Germinal center (tissue), 1 donor: ENCODE results near the gene TMEM131.
A peak's percentile ranks its signal among the peaks of the same experiment; 100 is the strongest.

ENCODE experiments used
- DNase-seq: peaks from one replicate; pipeline ENCODE4 v3.0.0; 2012; ENCODE audit warnings: mixed read lengths, low spot score

Gene TMEM131

DNA sequence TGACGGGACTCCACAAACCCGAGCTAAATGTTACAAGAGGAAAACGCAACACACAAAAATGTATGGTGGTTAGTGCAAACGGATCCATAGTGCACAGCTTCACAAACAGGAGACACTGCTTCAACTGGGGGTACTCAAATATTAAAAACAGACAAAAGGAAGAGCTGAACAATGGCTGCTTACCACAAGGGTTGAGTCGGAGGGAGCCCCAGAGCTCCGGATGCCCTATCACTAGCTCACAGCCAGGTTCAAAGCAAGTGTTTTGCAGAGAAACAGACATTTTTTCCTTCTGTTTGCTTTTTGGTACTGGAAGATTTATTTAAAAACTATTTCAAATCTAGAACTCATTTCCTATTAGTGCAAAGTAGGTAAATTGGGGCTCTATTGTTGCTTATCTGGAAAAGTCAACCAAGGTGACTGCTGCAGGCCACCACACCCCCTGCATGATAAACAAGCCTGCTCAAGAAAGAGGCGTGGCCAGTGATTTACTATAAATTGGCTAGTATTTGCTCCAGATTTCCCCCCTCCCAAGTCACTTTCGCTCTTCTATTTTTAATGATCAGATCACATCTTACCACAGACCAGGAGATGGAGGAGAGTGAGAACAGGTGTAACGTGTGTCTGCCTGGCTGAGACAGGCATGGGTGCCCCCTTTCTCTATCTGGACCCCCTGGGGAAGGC, 235.9 kb downstream of the TMEM131 start:
- DNase-seq, result no peak

DNA sequence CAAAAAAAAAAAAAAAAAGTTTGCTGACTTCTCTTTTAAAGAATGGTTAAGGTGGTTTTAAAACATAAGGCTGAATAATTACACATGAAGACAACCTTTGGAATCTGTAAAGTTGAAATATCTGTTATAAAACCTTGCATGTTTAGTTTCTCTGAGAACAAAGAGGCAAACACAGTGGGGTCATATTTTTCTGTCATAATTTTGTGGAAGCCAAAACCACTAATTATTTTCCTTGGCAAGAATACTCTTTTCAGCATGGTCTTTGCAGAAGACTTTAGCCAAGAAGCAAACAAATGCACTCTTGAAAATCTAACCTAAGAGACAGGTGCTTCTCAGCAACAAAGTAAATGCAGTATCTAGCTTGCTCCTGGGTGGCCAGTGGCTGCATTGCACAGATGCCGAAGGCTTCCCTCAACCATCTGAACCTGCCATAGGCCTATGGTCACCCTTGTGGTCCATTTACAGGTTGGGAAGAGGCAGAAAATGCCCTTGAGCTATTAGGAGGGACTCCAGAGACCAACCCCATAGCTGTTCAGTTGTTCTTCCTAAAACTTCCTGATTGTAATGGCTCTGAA, 237.5 kb downstream of the TMEM131 start:
- DNase-seq, result no peak

DNA sequence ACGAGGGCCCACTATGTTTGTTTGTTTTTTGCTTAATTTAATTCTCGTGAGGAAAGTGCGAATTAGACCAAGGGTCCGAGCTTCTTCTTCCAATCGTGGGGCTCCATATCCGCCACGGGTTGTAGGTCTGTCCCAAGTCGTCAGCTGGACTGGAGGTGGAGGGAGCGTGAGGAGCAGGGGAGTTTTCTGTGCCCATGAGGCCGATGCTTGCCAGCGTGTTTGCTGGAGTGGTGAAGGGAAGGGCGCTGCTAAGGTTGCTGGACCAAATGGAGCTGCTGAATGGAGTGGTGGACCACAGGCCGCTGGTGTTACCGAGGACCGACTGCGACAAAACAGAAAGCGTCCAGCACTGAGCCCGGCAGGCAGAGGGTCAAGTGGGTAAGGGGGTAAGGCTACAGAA, 238.7 kb downstream of the TMEM131 start:
- no peak for DNase-seq

DNA sequence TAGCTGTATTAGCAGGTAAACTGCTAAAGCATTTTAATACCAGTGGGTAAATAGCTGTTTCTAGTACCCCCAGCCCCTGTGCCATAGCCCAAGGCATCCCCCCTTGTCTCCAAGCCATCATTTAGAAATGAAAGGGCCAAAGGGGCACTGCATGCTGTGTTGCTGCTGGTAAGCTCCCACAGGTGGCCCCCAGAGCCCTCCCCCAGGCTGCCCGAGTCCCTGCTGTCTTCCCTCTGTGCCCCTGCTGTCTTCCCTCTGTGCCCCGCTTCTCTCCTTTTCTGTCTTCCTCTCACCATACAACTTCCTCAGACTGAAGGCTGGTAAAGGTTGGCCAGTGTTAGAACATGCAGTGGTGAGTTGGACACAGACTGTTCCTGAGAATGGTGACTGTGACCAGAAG, 240.3 kb downstream of the TMEM131 start:
- DNase-seq, result no peak

DNA sequence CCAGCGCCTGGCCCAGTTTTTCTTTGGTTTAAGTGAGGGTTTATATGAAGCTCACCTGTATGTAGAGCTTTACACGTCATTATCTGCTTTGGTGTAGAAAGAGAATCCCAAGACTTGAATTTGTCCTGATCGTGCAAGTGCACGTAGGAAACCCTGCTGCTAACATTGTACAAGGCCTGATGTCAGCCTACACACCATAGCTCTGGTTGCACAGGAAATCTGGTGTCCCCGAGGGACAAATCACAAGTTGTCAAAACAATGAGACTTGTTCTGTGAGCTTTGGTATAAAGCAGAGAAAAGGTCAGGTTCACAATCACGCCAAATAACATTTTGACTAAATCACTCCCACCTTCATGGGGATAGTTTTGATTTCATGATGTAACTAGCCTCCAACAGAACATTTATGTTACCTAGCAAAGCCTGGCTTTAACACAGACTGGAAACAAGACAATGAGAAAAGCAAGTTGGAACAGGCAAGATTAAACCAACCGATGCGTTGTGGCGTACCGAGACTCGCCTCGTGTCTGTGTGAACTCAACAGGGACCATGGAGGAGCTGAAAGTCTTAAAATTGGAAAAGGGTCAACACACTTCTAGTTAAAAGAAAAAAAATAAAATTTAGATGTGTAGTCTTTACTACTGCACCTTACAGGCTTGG, 240.9 kb downstream of the TMEM131 start:
- no peak for DNase-seq

DNA sequence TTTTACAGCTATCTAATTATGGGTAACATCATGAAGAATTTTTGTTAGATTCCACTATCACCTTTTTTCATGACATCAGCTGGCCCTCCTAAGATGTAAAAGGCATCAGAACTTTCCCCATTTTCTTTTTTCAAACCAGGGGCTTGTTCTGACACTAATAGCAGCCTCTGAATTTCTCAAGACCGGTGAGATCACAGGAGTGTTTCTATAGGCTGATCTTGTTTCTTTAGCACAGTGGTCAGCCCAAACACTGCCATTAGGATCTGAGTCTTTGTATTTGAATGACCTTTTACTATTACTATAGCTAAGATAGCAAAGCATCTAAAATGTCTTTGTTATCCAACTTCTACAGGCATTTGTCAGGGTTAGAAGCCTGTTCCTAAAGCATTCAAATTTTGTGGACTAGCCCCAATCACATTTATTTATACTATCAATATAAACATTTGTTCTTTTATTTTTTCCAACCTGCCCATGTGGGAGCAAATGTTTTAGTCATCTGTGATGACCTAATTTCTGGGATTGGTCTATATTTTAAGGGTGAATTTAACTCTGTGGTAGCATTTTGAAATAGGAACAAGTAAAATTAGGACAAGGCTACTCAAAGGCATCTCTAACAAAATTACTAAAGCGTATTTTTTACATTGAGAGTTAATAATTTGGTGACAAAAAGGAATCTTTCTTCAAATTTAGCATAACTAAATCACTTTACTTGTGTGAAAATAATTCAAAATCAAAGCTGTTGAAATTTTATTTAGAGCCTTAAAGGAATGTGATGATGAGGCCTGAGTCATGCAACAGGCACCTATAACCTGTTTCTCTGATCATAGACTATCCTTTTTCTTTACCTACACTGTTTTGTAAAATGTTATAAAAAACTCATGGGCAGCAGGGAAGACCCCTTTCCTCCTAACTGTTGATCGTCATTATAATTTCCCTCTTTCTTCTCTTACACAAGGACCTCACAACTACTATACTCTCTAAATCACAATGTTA, 243.1 kb downstream of the TMEM131 start:
- no peak for DNase-seq

DNA sequence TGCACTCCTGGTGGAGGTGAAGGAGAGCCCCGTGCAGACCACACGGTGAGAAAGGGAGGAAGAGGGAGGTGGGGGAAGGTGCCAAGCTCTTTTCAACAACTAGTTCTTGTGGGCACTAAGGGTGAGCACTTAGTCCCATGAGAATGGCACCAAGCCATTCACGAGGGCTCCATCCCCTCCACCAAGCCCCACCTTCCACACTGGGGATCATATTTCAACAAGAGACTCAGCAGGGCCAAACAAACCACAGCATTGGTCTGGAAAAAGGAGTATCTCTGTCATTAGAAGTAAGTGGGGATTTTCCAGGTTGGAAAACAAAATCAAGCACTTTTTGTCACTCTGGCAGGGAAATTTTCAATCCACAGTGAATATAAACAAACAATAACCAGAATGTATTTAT, 244.0 kb downstream of the TMEM131 start:
- no peak for DNase-seq

DNA sequence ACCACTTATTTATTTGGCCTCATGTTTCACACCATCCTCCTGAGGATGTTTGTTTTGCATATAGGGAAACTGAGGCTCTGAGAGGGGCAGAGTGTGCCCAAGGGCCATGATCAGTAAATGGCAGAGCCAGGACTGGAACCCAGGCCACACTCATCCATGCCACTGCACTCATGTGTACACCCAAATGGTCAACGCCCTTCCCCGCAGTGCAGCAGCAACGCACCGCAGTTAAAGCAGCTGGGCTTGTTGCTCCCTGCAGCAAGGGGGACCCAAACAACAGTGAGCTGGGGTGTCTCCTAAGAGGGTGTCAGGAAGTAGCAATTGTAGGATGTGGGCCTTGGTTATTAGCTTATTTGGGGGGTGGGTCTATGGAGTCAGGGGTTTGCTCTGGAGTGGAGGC, 245.7 kb downstream of the TMEM131 start:
- no peak for DNase-seq

DNA sequence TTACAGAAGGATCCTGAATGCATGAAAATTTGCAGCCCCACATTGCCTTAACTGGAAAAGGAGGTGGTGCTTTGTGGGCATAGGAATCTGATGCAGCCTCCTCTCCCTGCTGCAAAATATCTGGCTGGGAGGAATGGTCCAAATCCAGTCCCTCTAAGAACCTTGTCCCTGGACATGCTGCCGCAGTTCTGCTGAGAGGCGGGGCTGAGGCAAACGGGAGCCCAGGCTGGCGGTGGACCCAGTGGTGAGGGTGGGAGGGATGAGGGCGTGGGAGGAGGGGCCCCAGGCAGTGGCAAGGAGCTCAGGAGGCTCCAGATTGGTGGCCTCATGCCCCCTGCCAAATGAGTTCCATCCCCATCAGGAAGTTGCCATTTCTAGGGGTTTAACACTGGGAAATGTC, 246.2 kb downstream of the TMEM131 start:
- DNase-seq, result no peak

DNA sequence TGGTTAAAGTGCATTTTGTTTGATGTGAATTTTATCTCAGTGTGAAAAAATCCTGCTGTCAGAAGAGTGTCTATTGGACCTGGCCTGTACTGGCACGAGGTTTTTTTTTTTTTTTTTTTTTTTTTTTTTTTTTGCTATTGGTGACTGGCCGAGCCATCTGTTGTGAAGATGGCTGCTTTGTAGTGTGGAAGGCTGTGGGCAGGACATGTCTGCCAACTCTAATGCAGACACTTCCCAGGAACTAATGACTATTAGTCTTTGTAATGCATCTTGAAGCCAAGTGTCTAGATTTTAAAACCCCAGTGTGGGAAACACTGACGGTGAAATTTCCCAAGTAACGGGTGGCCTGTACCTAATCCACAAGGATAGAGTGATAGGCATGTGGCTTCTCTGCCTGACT, 248.0 kb downstream of the TMEM131 start:
- no peak for DNase-seq

DNA sequence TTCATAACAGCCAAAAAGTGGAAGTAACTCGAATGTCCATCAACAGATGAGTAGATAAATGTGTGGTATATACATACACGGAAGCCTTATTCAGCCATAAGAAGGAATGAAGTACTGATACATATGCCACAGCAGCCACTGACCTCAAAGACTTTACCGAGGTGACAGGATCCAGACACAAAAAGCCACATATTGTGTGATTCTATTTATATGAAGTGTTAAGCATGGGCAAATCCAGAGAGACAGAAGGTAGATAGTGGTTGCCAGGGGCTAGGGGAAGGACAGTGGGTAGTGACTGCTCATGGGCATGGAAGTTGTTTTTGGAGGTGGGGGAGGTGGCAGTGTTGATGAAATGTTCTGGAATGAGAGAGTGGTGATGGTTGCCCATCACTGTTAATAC, 248.5 kb downstream of the TMEM131 start:
- no peak for DNase-seq

DNA sequence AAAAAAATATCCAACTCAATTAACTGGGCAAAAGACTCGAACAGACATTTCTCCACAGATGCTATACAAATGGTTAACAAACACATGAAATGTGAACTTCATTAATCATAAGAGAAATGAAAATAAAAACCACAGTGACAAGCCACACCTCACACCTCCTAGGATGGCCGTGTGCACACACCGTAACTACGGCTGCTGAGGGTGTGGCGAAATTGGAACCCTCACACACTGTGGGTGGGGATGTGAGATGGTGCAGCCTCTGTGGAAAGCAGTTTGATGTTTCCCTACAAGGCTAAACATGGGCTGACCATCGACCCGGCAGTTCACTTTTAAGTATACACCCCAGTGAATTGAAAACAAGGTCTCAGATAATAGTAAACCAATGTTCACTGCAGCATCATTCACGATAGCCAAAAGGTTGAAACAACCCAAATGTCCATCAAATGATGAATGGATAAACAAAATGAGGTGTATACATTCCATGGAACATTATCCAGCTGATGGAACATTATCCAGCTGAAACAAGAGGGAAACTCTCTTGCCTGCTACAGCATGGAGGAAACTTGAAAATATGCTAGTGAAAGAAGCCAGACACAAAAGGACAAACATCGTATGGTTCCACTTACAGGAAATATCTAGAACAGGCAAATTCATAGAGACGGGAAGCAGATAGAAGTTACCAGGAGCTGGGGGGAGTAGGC, 250.1 kb downstream of the TMEM131 start:
- DNase-seq, result no peak

DNA sequence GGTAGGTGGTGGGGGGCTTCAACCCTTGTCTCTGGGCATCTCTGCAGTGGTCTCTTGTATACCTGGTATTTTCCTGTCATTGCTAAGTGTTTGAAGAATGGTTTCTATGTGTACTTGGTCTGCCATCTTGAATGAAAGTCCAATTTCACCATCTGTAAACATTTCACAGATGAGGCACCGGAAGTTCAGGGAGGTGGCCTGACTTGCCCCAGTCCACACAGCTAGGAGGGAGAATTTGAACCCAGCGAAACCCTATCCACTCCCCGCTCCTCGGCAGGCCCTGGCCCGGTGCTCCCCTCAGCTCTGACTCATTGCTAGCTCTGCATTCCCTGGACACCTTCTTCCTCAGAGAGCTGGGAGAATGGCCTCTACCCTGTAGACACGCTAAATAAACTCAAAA, 251.8 kb downstream of the TMEM131 start:
- DNase-seq, result no peak

DNA sequence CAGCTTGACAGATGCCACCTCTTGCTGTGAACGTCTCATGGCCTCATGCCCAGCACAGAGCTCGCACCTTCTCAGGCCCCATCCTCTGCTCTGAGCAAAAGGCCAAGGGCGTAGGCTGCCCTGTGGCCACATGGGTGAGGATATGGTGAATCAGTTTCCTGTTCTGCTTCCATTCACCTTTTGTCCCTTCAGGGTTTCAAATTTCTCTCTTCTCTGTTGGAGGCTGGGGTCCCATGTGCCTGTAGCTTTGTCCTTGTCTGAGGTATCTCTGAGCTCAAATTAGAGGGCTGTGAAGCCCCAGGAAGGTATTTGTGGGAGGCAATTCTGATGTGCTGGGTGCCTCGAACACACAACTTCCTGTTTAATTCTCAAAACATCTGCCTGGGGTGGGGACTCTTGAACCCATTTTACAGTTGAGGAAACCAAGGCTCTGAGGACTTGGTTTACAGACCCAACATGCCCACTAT, 253.3 kb downstream of the TMEM131 start:
- DNase-seq, result no peak

DNA sequence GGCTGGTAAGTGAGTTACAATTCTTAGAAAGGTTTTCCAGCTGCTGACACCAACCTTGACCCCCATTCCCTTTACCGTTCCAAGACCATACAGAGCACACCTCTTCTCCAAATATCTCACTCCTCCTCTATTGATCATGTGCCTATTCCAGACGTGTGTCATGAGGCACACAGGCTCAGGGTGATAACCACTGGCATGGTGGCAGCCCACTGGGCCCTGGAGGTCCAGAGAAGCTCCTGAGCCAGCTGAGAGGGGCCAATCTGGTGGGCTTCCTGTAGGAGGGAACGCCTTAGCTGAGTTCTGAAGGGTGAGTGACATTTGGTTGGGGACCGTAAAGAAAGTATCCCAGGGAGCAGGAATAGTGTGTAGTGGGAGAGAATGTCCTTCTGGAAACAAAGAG, 254.1 kb downstream of the TMEM131 start:
- DNase-seq, result no peak

DNA sequence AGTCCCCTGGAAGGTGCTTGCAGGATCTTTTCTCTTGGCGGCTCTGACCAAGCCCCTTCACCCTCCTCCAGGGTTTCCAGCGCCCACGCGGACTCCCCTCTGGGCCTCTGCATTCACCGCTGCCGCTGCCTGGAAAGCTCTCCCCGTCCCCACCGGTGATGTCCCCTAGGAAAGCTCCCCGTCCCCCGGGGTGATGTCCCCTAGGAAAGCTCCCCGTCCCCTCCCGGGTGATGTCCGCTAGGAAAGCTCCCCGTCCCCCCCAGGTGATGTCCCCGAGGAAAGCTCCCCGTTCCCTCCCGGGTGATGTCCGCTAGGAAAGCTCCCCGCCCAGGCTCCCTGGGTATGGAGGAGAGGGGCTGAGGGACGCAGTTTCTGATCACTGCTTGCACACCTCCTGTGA, 254.5 kb downstream of the TMEM131 start:
- DNase-seq, result no peak

DNA sequence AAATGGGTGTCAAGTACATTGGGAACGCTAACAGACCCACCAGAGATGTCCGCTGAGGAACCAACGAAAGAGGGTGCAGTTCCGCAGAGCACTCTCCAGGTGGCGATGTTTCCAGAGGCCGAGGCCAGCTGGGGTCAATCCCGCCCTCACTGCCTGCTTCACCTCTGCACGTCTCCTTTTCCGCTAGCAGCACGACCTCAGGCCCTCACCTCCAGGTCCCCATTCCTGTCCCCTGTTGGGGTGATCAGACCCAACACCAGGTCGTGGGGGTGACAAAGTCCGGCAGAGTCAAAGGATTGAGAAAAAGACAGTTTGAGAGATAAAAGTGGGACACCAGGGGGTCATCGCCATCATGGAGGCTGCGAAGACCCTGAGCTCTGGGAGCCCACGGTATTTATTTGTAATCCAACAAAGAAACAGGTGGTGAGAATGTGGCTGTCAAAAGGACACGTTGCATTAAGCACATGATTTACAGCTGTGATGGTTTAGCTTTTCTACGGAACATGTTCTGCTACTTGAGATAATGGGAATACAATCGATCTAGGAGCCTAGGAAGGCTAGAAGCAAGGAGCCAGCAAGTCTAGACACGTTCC, 255.1 kb downstream of the TMEM131 start:
- DNase-seq, result peak; percentile 81

DNA sequence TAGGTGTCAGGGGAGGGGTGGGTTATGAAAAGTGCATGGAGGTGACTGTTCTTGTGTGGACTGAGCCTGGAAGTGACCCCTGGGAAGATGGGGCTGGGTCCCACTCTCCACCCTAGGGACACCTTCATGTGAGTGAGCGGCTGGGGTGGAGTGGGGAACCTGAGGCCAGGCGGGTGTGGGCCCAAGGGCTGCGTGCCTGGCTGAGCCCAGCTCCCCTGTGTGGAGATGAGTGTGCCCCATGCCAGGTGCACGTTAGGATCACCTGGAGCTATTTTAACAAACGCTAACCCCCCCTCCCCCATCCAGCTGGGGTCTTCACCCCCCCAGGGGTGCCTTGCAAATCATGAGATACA, 255.9 kb downstream of the TMEM131 start:
- no peak for DNase-seq

DNA sequence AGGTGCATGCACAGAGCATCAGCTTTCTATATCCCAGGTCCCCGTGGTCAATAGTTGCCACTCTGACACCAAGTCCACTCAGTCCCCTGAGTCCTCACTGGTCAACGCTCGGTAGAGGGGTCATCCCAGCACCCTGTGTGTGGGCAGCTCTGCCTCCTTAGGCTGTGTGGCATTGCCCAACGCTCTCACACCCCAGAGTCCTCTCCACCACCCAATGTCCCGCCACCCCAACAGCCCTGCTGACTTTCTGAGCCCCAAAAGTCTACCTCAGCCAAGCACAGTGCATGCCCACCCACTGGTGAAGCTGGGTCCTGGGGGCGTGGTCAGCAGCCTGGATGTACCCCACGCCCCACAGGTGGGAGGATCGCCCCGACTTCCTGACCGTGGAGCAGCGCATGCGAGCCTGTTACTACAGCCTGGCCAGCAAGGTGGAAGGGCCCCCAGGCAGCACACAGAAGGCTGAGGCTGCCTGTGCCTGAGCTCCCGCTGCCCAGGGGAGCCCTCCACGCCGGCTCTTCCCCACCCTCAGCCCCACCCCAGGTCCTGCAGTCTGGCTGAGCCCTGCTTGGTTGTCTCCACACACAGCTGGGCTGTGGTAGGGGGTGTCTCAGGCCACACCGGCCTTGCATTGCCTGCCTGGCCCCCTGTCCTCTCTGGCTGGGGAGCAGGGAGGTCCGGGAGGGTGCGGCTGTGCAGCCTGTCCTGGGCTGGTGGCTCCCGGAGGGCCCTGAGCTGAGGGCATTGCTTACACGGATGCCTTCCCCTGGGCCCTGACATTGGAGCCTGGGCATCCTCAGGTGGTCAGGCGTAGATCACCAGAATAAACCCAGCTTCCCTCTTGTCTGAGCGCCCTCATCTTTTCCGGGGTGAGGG, 256.5 kb downstream of the TMEM131 start:
- DNase-seq, result no peak
